Measurements from ENCODE around the gene HMMR. TPM values are rescaled to one million over a fixed set of nuclear protein-coding genes. Genes with fewer than 3 reads are reported as not detected.

Gene HMMR
- total and polyA plus RNA-seq, 9 of the 15 experiments (the other 6 are each of a cell fraction or from before 2014, with no cell fraction given), result 74.9 to 133 (median 90.8) TPM

DNA sequence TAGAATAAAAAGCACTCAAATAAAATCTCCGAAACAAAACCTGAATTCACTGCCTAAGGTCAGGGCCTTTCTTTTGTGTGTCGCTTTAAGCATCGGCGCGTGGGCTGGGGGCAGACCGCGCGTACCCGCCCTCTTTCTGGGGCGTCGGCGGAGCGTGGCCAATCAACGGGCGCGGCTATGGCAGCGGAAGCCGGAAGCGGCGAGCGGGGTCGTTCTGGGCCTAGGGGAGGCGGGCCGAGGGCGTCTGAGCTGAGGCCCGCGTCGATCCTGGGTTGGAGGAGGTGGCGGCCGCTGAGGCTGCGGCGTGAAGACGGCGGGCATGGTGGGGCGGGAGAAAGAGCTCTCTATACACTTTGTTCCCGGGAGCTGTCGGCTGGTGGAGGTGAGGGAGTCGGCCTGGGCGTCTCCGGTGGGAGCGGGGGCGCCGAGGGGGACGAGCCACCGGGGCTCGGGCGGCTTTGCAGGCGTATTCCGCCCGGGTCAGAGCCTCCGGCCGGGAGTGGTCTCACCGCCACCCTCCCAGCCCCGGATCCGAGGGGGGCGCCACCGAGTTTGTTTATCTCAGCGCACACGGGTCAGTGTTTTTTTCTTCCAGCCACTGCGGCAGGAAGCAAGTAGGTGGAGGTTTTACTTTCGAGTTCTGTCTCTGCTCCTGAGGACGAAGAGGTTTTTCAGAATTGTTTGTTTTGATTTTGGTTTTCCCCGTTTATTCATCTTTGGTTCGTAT, 45.1 kb downstream of the HMMR start, which contains the start of gene MAT2B (continued):
- TF ChIP-seq, protein P1, sequence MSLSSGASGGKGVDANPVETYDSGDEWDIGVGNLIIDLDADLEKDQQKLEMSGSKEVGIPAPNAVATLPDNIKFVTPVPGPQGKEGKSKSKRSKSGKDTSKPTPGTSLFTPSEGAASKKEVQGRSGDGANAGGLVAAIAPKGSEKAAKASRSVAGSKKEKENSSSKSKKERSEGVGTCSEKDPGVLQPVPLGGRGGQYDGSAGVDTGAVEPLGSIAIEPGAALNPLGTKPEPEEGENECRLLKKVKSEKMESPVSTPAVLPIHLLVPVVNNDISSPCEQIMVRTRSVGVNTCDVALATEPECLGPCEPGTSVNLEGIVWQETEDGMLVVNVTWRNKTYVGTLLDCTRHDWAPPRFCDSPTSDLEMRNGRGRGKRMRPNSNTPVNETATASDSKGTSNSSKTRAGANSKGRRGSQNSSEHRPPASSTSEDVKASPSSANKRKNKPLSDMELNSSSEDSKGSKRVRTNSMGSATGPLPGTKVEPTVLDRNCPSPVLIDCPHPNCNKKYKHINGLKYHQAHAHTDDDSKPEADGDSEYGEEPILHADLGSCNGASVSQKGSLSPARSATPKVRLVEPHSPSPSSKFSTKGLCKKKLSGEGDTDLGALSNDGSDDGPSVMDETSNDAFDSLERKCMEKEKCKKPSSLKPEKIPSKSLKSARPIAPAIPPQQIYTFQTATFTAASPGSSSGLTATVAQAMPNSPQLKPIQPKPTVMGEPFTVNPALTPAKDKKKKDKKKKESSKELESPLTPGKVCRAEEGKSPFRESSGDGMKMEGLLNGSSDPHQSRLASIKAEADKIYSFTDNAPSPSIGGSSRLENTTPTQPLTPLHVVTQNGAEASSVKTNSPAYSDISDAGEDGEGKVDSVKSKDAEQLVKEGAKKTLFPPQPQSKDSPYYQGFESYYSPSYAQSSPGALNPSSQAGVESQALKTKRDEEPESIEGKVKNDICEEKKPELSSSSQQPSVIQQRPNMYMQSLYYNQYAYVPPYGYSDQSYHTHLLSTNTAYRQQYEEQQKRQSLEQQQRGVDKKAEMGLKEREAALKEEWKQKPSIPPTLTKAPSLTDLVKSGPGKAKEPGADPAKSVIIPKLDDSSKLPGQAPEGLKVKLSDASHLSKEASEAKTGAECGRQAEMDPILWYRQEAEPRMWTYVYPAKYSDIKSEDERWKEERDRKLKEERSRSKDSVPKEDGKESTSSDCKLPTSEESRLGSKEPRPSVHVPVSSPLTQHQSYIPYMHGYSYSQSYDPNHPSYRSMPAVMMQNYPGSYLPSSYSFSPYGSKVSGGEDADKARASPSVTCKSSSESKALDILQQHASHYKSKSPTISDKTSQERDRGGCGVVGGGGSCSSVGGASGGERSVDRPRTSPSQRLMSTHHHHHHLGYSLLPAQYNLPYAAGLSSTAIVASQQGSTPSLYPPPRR (CRISPR knock-in tag; IDR thresholded peaks at IDR 0.05; ENCODE audit: borderline replicate concordance), result no peak
- TF ChIP-seq POLR2H (tag; IDR thresholded peaks at IDR 0.05; ENCODE audit: low read depth) (peak; percentile 87), SRSF1 (IDR thresholded peaks at IDR 0.05; ENCODE audit: low read depth, low read length) (no peak), ZNF41 (CRISPR knock-in tag; conservative IDR thresholded peaks at IDR 0.05) (no peak), FOXM1 (IDR thresholded peaks at IDR 0.05; ENCODE audit: low read depth) (peak; percentile 58; the same call in 1 of the 2 replicates), FOXM1 (CRISPR knock-in tag; IDR thresholded peaks at IDR 0.05; ENCODE audit: low read depth) (peak; percentile 64; the same call in 1 of the 2 replicates), ZNF143 (CRISPR knock-in tag; IDR thresholded peaks at IDR 0.05) (no peak), HNRNPLL (IDR thresholded peaks at IDR 0.05; ENCODE audit: low read depth, low read length, poor library complexity, severe bottlenecking) (peak; percentile 50), PHB2 (IDR thresholded peaks at IDR 0.05; ENCODE audit: low read depth) (no peak; the same call in 1 of the 2 replicates), NR2F6 (CRISPR knock-in tag; IDR thresholded peaks at IDR 0.05) (no peak), RBFOX2 (IDR thresholded peaks at IDR 0.05; ENCODE audit: low read depth, low read length) (peak; percentile 99), EZH2 (IDR thresholded peaks at IDR 0.05; ENCODE audit: borderline replicate concordance, low read depth, low read length) (no peak), KLF13 (tag; IDR thresholded peaks at IDR 0.05; ENCODE audit: borderline replicate concordance, low read depth) (no peak), KDM2B (CRISPR knock-in tag; IDR thresholded peaks at IDR 0.05) (no peak), NFATC3 (IDR thresholded peaks at IDR 0.05) (no peak)
- TF ChIP-seq, protein P2, sequence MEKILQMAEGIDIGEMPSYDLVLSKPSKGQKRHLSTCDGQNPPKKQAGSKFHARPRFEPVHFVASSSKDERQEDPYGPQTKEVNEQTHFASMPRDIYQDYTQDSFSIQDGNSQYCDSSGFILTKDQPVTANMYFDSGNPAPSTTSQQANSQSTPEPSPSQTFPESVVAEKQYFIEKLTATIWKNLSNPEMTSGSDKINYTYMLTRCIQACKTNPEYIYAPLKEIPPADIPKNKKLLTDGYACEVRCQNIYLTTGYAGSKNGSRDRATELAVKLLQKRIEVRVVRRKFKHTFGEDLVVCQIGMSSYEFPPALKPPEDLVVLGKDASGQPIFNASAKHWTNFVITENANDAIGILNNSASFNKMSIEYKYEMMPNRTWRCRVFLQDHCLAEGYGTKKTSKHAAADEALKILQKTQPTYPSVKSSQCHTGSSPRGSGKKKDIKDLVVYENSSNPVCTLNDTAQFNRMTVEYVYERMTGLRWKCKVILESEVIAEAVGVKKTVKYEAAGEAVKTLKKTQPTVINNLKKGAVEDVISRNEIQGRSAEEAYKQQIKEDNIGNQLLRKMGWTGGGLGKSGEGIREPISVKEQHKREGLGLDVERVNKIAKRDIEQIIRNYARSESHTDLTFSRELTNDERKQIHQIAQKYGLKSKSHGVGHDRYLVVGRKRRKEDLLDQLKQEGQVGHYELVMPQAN (IDR thresholded peaks at IDR 0.05; ENCODE audit: borderline replicate concordance), result peak; percentile 75; the same call in 1 of the 2 replicates
- TF ChIP-seq, protein P3, sequence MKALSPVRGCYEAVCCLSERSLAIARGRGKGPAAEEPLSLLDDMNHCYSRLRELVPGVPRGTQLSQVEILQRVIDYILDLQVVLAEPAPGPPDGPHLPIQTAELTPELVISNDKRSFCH (CRISPR knock-in tag; IDR thresholded peaks at IDR 0.05), result no peak
- TF ChIP-seq, protein P3 (tag; IDR thresholded peaks at IDR 0.05), result peak; percentile 69; the same call in 1 of the 2 replicates
- TF ChIP-seq, protein P4, sequence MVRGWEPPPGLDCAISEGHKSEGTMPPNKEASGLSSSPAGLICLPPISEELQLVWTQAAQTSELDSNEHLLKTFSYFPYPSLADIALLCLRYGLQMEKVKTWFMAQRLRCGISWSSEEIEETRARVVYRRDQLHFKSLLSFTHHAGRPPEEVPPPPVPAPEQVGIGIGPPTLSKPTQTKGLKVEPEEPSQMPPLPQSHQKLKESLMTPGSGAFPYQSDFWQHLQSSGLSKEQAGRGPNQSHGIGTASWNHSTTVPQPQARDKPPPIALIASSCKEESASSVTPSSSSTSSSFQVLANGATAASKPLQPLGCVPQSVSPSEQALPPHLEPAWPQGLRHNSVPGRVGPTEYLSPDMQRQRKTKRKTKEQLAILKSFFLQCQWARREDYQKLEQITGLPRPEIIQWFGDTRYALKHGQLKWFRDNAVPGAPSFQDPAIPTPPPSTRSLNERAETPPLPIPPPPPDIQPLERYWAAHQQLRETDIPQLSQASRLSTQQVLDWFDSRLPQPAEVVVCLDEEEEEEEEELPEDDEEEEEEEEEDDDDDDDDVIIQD (CRISPR knock-in tag; IDR thresholded peaks at IDR 0.05), result no peak

All from K562 (cell line).